Cardiac muscle cell (in vitro differentiated cells and primary cell): Measurements from ENCODE around the gene SULF2. TPM values are rescaled to one million over a fixed set of nuclear protein-coding genes. Genes with fewer than 3 reads are reported as not detected.
A peak's percentile ranks its signal among the peaks of the same experiment; 100 is the strongest.

ENCODE experiments used
- DNase-seq, 2 donors: peaks; one replicate each; pipeline versions ENCODE4 v3.0.0 to v3.0.0-alpha.2; 2010 to 2017; ENCODE audit warnings: low read depth in 1 of 2, low spot score in 1 of 2
- H3K27ac ChIP-seq: fragments of 200-600 bp; sonication (generic); 2 replicates; pipeline ENCODE4 v1.5.1; 2016
- H3K27me3 ChIP-seq: fragments of 200-600 bp; sonication (generic); 2 replicates; pipeline ENCODE4 v1.6.0; 2016; ENCODE audit warnings: control low read depth
- H3K36me3 ChIP-seq: fragments of 200-600 bp; sonication (generic); 2 replicates; pipeline ENCODE4 v1.5.1; 2016; ENCODE audit warnings: control low read depth
- H3K4me1 ChIP-seq: fragments of 200-600 bp; sonication (generic); 2 replicates; pipeline ENCODE4 v1.8.1; 2017; ENCODE audit warnings: low read depth, mild to moderate bottlenecking, mixed run types
- H3K4me3 ChIP-seq: fragments of 200-600 bp; sonication (generic); 2 replicates; pipeline ENCODE4 v1.5.1; 2016; ENCODE audit warnings: mild to moderate bottlenecking
- H3K9me3 ChIP-seq: fragments of 200-600 bp; sonication (generic); 2 replicates; pipeline ENCODE4 v1.5.1; 2017; ENCODE audit warnings: low read depth, mild to moderate bottlenecking, control low read depth
- polyA plus RNA-seq: library from polyadenylated mRNA; unstranded; fragments of >200 nt; fragmentation: Nextera tagmentation; extraction: Ambion mirVana; gene quantifications from 2 replicates; pipeline ENCODE4 v1.2.1, GENCODE V29; 2016
- total RNA-seq: library from RNA; depleted of rRNA; stranded (reverse); fragments of >200 nt; gene quantifications from 2 replicates; pipeline ENCODE4 v1.2.3, GENCODE V29; 2016
- TF ChIP-seq, protein P1 (sequence below): IDR thresholded peaks from 2 replicates; pipeline ENCODE4 v1.5.1; 2012; ENCODE audit warnings: low read depth, mild to moderate bottlenecking, low read length

The SULF2 gene
- total and polyA plus RNA-seq, 2 experiments from 2014 or later = 4.2 to 9.6 TPM

DNA sequence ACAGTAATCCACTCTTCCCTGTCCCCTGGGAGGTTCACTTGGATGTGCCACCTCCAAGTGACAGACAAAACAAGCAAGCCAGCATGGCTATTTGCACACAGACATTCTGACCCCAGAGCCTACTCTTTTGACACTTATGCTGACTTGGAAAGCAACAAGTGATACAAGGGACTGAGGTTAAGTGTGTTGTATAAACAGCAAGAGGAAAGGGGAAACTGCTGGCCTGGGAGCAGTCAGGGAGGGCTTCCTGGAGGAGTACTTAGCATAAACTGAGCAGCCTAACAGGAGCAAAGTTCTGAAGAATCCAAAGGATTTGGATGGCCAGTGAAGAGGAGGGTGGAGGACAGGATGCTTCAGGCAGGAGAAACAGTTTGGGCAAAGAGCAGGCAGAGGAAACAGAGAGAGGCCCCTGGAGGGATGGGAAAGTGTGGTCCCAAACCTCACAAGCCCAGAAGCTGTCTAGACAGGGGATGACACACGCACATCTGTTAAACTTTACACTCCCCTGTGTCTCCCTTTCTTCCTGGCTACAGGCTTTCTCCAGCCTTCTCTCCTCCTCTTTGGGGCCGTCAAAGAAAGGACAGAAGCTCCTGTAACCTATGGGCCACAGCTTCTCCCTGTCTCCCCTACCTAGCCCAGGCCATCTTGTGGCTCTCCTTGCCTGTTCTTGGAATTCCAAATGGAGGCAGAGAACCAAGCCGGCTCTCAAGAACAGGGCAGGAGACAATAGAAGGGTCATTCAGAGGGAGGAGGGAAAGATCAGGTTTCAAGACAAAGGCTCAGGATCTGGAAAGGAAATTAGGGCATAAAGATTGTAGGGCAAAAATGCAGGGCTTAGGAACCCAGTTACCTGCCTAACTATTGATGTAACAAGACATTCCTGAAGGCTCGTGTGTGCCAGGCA lies 19.3 kb downstream of the SULF2 start:
- H3K27me3 ChIP-seq = no peaks in the 10 kb centered on the region
- H3K9me3 ChIP-seq = no peaks in the 10 kb centered on the region
- TF ChIP-seq, protein P1, sequence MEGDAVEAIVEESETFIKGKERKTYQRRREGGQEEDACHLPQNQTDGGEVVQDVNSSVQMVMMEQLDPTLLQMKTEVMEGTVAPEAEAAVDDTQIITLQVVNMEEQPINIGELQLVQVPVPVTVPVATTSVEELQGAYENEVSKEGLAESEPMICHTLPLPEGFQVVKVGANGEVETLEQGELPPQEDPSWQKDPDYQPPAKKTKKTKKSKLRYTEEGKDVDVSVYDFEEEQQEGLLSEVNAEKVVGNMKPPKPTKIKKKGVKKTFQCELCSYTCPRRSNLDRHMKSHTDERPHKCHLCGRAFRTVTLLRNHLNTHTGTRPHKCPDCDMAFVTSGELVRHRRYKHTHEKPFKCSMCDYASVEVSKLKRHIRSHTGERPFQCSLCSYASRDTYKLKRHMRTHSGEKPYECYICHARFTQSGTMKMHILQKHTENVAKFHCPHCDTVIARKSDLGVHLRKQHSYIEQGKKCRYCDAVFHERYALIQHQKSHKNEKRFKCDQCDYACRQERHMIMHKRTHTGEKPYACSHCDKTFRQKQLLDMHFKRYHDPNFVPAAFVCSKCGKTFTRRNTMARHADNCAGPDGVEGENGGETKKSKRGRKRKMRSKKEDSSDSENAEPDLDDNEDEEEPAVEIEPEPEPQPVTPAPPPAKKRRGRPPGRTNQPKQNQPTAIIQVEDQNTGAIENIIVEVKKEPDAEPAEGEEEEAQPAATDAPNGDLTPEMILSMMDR = no peak
- peaks cover 8% of the 10 kb centered on the region for H3K4me1 ChIP-seq
- no peak overlapping the region for H3K4me3 ChIP-seq
- H3K27ac ChIP-seq = no peak overlapping the region
- H3K36me3 ChIP-seq = no peaks in the 10 kb centered on the region
- no peak for DNase-seq

DNA sequence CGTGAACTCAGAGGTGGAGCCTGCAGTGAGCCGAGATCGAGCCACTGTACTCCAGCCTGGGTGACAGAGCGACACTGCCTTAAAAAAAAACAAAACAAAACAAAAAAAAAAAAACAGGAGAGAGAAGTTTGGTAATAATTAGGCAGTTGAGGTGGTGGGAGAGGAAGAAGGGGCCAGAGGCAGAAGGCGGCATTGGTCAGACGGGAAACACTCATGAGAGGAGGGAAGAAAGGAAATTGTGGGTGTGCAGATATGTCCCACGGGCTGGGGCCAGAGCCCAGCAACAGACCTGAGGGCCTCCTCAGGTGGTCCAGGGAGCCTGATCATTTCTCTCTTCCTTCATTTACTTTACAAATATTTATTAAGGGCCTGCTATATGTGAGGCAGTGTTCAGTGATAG lies 20.0 kb downstream of the SULF2 start:
- H3K27ac ChIP-seq = no peak overlapping the region
- H3K4me1 ChIP-seq = peaks cover 8% of the 10 kb centered on the region
- H3K9me3 ChIP-seq = no peaks in the 10 kb centered on the region
- DNase-seq = no peak
- H3K4me3 ChIP-seq = no peak overlapping the region
- H3K27me3 ChIP-seq = no peaks in the 10 kb centered on the region
- TF ChIP-seq, protein P1 = no peak
- H3K36me3 ChIP-seq = no peaks in the 10 kb centered on the region

DNA sequence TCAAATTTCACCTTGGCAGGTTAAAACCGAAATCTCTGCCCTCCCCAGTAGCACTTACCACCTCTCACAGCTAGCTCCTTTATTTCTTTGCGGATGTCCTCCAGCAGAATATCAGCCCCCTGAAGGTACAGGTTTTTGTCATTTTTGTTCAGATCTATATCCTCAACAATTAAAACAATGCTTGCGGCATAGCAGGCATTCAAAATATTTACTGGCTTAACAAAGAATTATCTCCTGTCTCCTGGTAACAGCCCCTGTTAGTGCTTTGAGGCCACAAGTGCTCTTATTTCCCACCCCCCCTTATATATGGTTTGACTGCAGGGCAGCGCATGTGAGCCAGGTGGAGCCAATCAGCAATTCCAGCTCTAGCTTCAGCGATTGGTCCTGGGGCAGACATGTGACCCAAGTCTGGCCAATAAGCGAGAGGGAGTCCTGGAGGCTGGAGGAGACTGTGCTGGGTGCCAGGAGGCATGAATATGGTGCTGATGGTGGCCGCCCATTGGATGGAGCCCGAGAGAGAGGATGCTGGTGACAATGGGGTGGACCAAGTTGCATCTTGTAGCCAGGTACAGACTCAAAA lies 21.0 kb downstream of the SULF2 start:
- no peaks in the 10 kb centered on the region for H3K27me3 ChIP-seq
- H3K27ac ChIP-seq = no peak overlapping the region
- H3K36me3 ChIP-seq = no peaks in the 10 kb centered on the region
- H3K4me3 ChIP-seq = no peak overlapping the region
- no peaks in the 10 kb centered on the region for H3K9me3 ChIP-seq
- no peak for DNase-seq
- TF ChIP-seq, protein P1 = no peak
- peaks cover 8% of the 10 kb centered on the region for H3K4me1 ChIP-seq

DNA sequence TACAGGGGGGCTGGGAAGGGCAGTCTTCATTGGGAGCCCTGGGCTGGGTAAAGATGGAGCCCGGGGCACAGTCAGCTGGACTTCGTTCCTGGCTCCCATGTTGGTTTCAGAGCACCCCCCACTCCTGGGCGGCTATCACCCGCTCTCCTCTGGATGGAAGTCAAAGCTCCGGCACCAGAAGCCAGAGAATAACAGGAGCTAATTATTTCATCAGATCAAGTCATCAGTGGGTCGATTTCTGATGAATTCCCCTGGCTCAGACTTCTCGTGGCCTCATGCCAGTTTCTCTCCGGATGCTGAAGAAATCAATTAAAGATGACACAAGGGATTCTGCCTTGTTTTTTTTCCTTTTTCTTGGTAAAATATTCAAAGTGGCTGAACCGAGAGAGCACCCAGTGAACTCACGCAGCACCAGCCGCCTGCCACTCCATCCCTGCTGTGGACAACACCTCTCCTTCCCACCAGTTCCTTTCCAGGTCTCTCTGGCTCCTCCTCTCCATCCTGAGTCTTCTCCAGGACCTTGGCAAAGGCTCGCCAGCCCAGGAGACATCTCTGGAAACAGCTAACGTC lies 22.5 kb downstream of the SULF2 start:
- TF ChIP-seq, protein P1 = no peak
- Histone ChIP-seq H3K27ac (no peak overlapping the region), H3K4me1 (peaks cover 8% of the 10 kb centered on the region), H3K4me3 (no peak overlapping the region), H3K9me3 (no peaks in the 10 kb centered on the region), H3K27me3 (no peaks in the 10 kb centered on the region), H3K36me3 (no peaks in the 10 kb centered on the region)
- peak in 1 of 2 donors; percentile 74 for DNase-seq

DNA sequence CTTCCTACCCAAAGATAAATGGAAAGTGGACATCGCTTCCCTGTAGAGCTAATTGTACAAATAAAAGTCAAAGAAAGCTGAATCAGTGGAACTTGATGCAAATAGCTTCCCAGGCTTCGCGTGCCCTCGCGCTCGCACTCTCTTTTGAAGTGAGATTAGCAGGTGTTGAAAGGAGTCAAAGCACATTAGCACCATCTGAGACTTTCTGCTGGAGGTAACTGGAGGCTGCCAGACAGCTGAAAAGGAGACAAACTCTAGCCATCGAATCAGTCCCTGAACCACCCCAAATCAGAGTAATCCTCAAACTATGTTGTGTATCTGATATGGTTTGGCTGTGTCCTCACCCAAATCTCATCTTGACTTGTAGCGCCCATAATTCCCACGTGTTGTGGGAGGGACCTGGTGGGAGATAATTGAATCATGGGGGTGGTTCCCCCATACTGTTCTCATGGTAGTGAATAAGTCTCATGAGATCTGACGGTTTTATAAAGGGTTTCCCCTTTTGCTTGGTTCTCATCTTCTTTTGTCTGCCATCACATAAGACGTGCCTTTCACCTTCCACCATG lies 23.7 kb downstream of the SULF2 start:
- Histone ChIP-seq H3K4me1 (peaks cover 8% of the 10 kb centered on the region), H3K27ac (no peak overlapping the region), H3K27me3 (no peaks in the 10 kb centered on the region), H3K4me3 (no peak overlapping the region), H3K9me3 (no peaks in the 10 kb centered on the region), H3K36me3 (no peaks in the 10 kb centered on the region)
- DNase-seq = peak in 1 of 2 donors; percentile 74
- TF ChIP-seq, protein P1 = no peak
